ENCODE results near the gene SIRT5. TPM values are rescaled to one million over a fixed set of nuclear protein-coding genes. Genes with fewer than 3 reads are reported as not detected.

Gene SIRT5
- total and polyA plus RNA-seq, 2 experiments from 2014 or later: 9.8 to 13.1 TPM

- H3K27ac ChIP-seq (ENCODE audit: low read depth): no peak overlapping the region
- no peaks in the 10 kb centered on the region for H3K9me3 Mint-ChIP-seq
- no peaks in the 10 kb centered on the region for H3K36me3 ChIP-seq (ENCODE audit: insufficient read depth)
- no peaks in the 10 kb centered on the region; the same call in 2 of the 3 replicates for H3K36me3 Mint-ChIP-seq (ENCODE audit: low read depth)
- H3K4me1 Mint-ChIP-seq: peaks cover 18% of the 10 kb centered on the region
- no peaks in the 10 kb centered on the region for H3F3A ChIP-seq (replicated peaks; ENCODE audit: low read depth)
- no peaks in the 10 kb centered on the region for H4K20me1 ChIP-seq (replicated peaks; ENCODE audit: insufficient read depth)
- TF ChIP-seq ZNF331 (CRISPR knock-in tag; IDR thresholded peaks at IDR 0.05; ENCODE audit: low read depth): no peak
- TF ChIP-seq NANOG (IDR thresholded peaks at IDR 0.05; ENCODE audit: borderline replicate concordance): no peak
- TF ChIP-seq EZH2phosphoT487 (IDR thresholded peaks at IDR 0.05; ENCODE audit: unreplicated experiment): no peak
- TF ChIP-seq JUNB (IDR thresholded peaks at IDR 0.05; ENCODE audit: unreplicated experiment): no peak
- no peak for TF ChIP-seq EZH2 (IDR thresholded peaks at IDR 0.05; ENCODE audit: low read depth, unreplicated experiment)
- TF ChIP-seq ZNF114 (CRISPR knock-in tag; IDR thresholded peaks at IDR 0.05): no peak
- no peak for TF ChIP-seq POLR2AphosphoS5 (IDR thresholded peaks at IDR 0.05; ENCODE audit: low read depth)
- no peak for TF ChIP-seq ETS1 (IDR thresholded peaks at IDR 0.05)
- TF ChIP-seq CREB1 (CRISPR knock-in tag; IDR thresholded peaks at IDR 0.05; ENCODE audit: low read depth): no peak
- TF ChIP-seq CTCF (conservative IDR thresholded peaks at IDR 0.05; ENCODE audit: low read depth in 2 of 2): no peak
- no peak for TF ChIP-seq ZNF462 (CRISPR knock-in tag; IDR thresholded peaks at IDR 0.05)
- TF ChIP-seq REST (IDR thresholded peaks at IDR 0.05; ENCODE audit: unreplicated experiment): no peak
- no peak overlapping the region for H3K27ac Mint-ChIP-seq
- peaks cover 14% of the 10 kb centered on the region for H3K4me1 ChIP-seq (ENCODE audit: insufficient read depth)
- no peaks in the 10 kb centered on the region for H3K9me2 ChIP-seq (ENCODE audit: insufficient read depth)
- no peaks in the 10 kb centered on the region for H3K79me2 ChIP-seq (replicated peaks; ENCODE audit: insufficient read depth)
- no peak overlapping the region for H3K4me3 Mint-ChIP-seq
- no peak overlapping the region for H3K4me2 ChIP-seq
- no peaks in the 10 kb centered on the region for H3K27me3 ChIP-seq (ENCODE audit: insufficient read depth)
- H3K27me3 Mint-ChIP-seq (ENCODE audit: insufficient read depth, low read depth, poor library complexity): peaks cover 4% of the 10 kb centered on the region
- no peak overlapping the region for H2AFZ ChIP-seq
- DNase-seq (ENCODE audit: low spot score) (no peak), ATAC-seq (no peak)
- H3K4me3 ChIP-seq: no peak overlapping the region
Measured at GRCh38 chr6:13563009-13563408, 11.4 kb upstream of the SIRT5 start.

Measured in GM23338 (cell line).